Activated CD4-positive, alpha-beta T cell treated with anti-CD3 and anti-CD28 coated beads, Interleukin-2, amount 10 ng/mL, durations not matched to agents 7 days and 5 days (primary cell): Measurements from ENCODE around the gene FOXJ3. TPM values are rescaled to one million over a fixed set of nuclear protein-coding genes. Genes with fewer than 3 reads are reported as not detected.
A peak's percentile ranks its signal among the peaks of the same experiment; 100 is the strongest.

Experiments
- CTCF ChIA-PET: fragments of 350-600 bp; sonication (Branson Sonifier 250); formaldehyde crosslinking; loops from one replicate; lab custom pipeline; 2021; ENCODE audit warnings: antibody characterized with exemption; lab: Charles Lee
- POLR2A ChIA-PET: fragments of 350-600 bp; sonication (Branson Sonifier 250); formaldehyde crosslinking; loops from one replicate; lab custom pipeline; 2021; ENCODE audit warnings: antibody characterized with exemption; lab: Charles Lee
- DNase-seq: peaks from one replicate; pipeline ENCODE4 v3.0.0-alpha.2; 2020
- H3K27ac Mint-ChIP-seq: one replicate; pipeline ENCODE4 v1.8.0; 2021; ENCODE audit warnings: mild to moderate bottlenecking, moderate library complexity, mixed read lengths
- H3K27me3 Mint-ChIP-seq: one replicate; pipeline ENCODE4 v1.8.0; 2021; ENCODE audit warnings: mixed read lengths
- H3K36me3 Mint-ChIP-seq: one replicate; pipeline ENCODE4 v1.8.0; 2021; ENCODE audit warnings: low read depth, mixed read lengths
- H3K4me1 Mint-ChIP-seq: one replicate; pipeline ENCODE4 v1.8.0; 2021; ENCODE audit warnings: mixed read lengths
- H3K4me3 Mint-ChIP-seq: one replicate; pipeline ENCODE4 v1.8.0; 2021; ENCODE audit warnings: mild to moderate bottlenecking, moderate library complexity, mixed read lengths
- H3K9me3 Mint-ChIP-seq: one replicate; pipeline ENCODE4 v1.8.0; 2021; ENCODE audit warnings: mixed read lengths
- total RNA-seq, 2 experiments: library from RNA; stranded (reverse); gene quantifications; one replicate each; pipeline ENCODE4 v1.2.3, GENCODE V29; 2021

The FOXJ3 gene
- total RNA-seq, 2 experiments from 2014 or later: 46.5 to 56.0 TPM

DNA sequence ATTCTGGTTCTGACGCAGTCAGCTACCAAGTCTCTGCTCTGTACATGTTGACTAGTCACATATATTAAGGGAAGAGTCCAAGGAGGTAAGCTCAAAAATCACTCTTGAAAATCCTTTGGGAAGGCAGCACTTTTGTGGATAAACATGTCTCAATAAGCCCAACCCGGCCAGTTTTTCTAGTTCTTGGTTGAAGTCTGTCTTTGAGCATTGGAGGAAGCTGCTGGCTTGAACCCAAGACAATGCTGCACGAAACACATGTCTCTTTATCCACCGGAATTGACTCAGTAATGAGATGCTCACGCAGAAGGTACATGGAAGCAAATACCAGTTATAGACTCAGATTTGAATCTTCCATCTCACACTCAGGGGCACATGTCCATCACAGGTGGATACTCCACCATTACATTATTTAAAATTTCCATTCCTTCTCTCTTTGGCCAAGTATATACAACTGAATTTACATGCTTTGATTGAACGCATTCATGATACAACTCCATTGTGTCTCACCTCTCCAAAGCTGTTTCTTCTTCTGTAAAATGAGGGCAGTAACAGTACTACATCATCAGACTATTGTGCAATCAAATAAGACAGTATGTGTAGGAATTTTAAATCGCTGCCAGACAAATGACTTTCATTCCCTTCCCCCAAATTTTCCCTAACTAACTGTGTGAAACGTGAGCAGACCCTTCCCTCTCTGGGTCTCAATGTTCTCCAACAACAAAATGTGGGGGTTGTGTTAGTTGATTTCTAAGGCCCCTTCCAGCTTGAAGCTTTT lies 160.9 kb downstream of the FOXJ3 start:
- H3K27me3 Mint-ChIP-seq: no peaks in the 10 kb centered on the region
- H3K9me3 Mint-ChIP-seq: no peaks in the 10 kb centered on the region
- H3K4me1 Mint-ChIP-seq: no peaks in the 10 kb centered on the region
- H3K27ac Mint-ChIP-seq: no peak overlapping the region
- CTCF ChIA-PET: interaction anchor here (0.7 to 3.1 kb wide), 13 partner anchors 10 to 701 kb away, joined by 3 to 12 read pairs (median 4); partner anchors contain the start of genes C1orf50, GUCA2A, P3H1 and RIMKLA
- no peak overlapping the region for H3K4me3 Mint-ChIP-seq
- H3K36me3 Mint-ChIP-seq: peaks cover 2% of the 10 kb centered on the region
- DNase-seq: no peak
- POLR2A ChIA-PET: interaction anchor here (0.6 kb wide), 1 partner anchor 290 kb away, joined by 5 read pairs; no protein-coding TSS in a partner anchor

GRCh38 chr1:42173155-42173933 lies 161.7 kb downstream of the FOXJ3 start:
- Mint-ChIP-seq H3K27ac (no peak overlapping the region), H3K9me3 (no peaks in the 10 kb centered on the region), H3K27me3 (no peaks in the 10 kb centered on the region), H3K4me1 (no peaks in the 10 kb centered on the region), H3K36me3 (peaks cover 2% of the 10 kb centered on the region), H3K4me3 (no peak overlapping the region)
- ChIA-PET POLR2A (interaction anchor here (0.6 kb wide), 1 partner anchor 291 kb away, joined by 5 read pairs; no protein-coding TSS in a partner anchor), CTCF (interaction anchor here (0.6 to 3.1 kb wide), 14 partner anchors 9 to 700 kb away, joined by 3 to 12 read pairs (median 4); partner anchors contain the start of genes C1orf50, GUCA2A, P3H1 and RIMKLA)
- DNase-seq: peak; percentile 68

DNA sequence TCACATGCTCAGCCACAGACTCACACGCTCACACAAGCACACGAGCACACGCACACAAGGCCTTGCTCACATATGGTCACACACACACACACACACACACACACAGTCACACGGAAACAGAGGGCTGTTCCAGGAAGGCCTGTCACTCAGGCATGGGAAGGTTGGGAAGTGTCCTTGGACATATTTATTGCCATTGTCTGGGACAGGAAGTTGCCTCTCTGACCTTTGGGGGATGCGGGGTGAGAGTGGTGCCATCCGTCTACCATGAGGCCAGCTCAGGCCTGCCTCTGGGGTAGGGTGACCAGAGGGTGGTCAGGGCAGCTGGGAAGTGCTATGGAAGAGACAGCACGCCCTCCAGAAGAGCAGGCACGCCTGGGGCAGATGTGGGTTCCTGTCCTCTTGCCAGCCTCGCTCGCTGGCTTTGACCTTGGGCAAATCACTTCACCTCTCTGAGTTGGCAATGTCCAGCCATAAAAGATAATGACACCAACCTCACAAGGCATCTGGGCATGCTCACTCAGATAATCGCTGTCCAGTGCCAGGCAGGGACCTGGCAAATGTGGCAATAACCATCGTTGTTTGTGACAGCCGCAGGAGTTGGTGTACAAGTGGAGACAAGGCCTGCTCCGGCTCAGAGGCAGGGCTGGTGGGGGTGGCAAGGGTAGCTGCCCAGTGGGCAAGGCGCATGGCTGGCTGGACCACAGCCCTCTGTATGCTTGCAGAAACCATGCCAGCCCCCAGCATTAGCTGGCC lies 162.5 kb downstream of the FOXJ3 start:
- POLR2A ChIA-PET: no interaction called here
- no peak for DNase-seq
- Mint-ChIP-seq H3K27ac (no peak overlapping the region), H3K4me1 (no peaks in the 10 kb centered on the region), H3K9me3 (no peaks in the 10 kb centered on the region), H3K36me3 (peaks cover 2% of the 10 kb centered on the region), H3K4me3 (no peak overlapping the region), H3K27me3 (no peaks in the 10 kb centered on the region)
- CTCF ChIA-PET: interaction anchor here (0.6 to 3.1 kb wide), 9 partner anchors 8 to 594 kb away, joined by 3 to 12 read pairs (median 3); partner anchors contain the start of genes C1orf50, GUCA2A, P3H1 and RIMKLA

GRCh38 chr1:42171679-42172266 lies 163.3 kb downstream of the FOXJ3 start:
- POLR2A ChIA-PET: no interaction called here
- Mint-ChIP-seq H3K27ac (no peak overlapping the region), H3K4me3 (no peak overlapping the region), H3K9me3 (no peaks in the 10 kb centered on the region), H3K4me1 (no peaks in the 10 kb centered on the region), H3K36me3 (peaks cover 1% of the 10 kb centered on the region), H3K27me3 (no peaks in the 10 kb centered on the region)
- CTCF ChIA-PET: interaction anchor here (0.9 to 3.1 kb wide), 2 partner anchors 10 to 16 kb away, joined by 3 to 12 read pairs; no protein-coding TSS in a partner anchor
- DNase-seq: no peak

GRCh38 chr1:42170779-42171621 lies 164.0 kb downstream of the FOXJ3 start:
- Mint-ChIP-seq H3K4me1 (no peaks in the 10 kb centered on the region), H3K27ac (no peak overlapping the region), H3K36me3 (no peaks in the 10 kb centered on the region), H3K27me3 (no peaks in the 10 kb centered on the region), H3K9me3 (peaks cover 3% of the 10 kb centered on the region), H3K4me3 (no peak overlapping the region)
- ChIA-PET POLR2A (no interaction called here), CTCF (interaction anchor here (1.1 kb wide), 1 partner anchor 88 kb away, joined by 3 read pairs; no protein-coding TSS in a partner anchor)
- no peak for DNase-seq

DNA sequence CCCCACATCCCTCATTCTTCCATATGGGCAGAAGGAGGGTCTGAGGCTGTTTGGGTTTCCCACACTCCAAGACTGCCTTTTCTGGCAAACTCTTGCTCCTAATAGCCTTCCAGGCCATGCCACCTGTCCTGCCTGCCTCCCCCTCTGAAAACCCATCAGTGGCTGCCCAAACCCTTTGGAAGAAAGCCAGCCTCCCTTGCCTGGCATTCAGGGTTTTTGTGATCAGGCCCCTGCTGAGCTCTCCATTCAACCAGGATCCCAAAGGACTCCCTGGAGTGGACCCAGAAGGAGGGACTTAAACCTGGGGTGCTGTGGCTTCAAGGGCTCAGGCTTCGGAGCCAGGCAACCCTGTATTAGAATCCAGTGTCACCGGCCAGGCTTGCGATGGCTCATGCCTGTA lies 166.3 kb downstream of the FOXJ3 start:
- peaks cover 3% of the 10 kb centered on the region for H3K9me3 Mint-ChIP-seq
- ChIA-PET CTCF (no interaction called here), POLR2A (no interaction called here)
- H3K27me3 Mint-ChIP-seq: no peaks in the 10 kb centered on the region
- no peak for DNase-seq
- no peaks in the 10 kb centered on the region for H3K4me1 Mint-ChIP-seq
- no peak overlapping the region for H3K27ac Mint-ChIP-seq
- H3K36me3 Mint-ChIP-seq: no peaks in the 10 kb centered on the region
- H3K4me3 Mint-ChIP-seq: no peak overlapping the region

- ChIA-PET POLR2A (interaction anchor here (0.6 kb wide), 1 partner anchor 139 kb away, joined by 5 read pairs; no protein-coding TSS in a partner anchor), CTCF (interaction anchor here (0.5 to 0.6 kb wide), 2 partner anchors 36 to 143 kb away, joined by 3 read pairs; no protein-coding TSS in a partner anchor)
- Mint-ChIP-seq H3K4me3 (no peak overlapping the region), H3K36me3 (no peaks in the 10 kb centered on the region), H3K4me1 (no peaks in the 10 kb centered on the region), H3K27ac (no peak overlapping the region), H3K27me3 (no peaks in the 10 kb centered on the region), H3K9me3 (peaks cover 3% of the 10 kb centered on the region)
- DNase-seq: no peak
Observed at GRCh38 chr1:42168391-42168670, 166.7 kb downstream of the FOXJ3 start.

GRCh38 chr1:42167611-42168390 lies 167.2 kb downstream of the FOXJ3 start:
- ChIA-PET CTCF (interaction anchor here (0.5 to 0.6 kb wide), 2 partner anchors 35 to 143 kb away, joined by 3 read pairs; no protein-coding TSS in a partner anchor), POLR2A (interaction anchor here (0.6 kb wide), 1 partner anchor 138 kb away, joined by 5 read pairs; no protein-coding TSS in a partner anchor)
- H3K27ac Mint-ChIP-seq: no peak overlapping the region
- H3K27me3 Mint-ChIP-seq: no peaks in the 10 kb centered on the region
- H3K36me3 Mint-ChIP-seq: no peaks in the 10 kb centered on the region
- H3K4me1 Mint-ChIP-seq: no peaks in the 10 kb centered on the region
- H3K4me3 Mint-ChIP-seq: no peak overlapping the region
- H3K9me3 Mint-ChIP-seq: peaks cover 3% of the 10 kb centered on the region
- no peak for DNase-seq

- CTCF ChIA-PET: interaction anchor here (1.9 kb wide), 1 partner anchor 8 kb away, joined by 6 read pairs; no protein-coding TSS in a partner anchor
- Mint-ChIP-seq H3K4me1 (no peaks in the 10 kb centered on the region), H3K27me3 (peaks cover 10% of the 10 kb centered on the region), H3K27ac (no peak overlapping the region), H3K36me3 (peaks cover 5% of the 10 kb centered on the region), H3K9me3 (peaks cover 10% of the 10 kb centered on the region), H3K4me3 (no peak overlapping the region)
- POLR2A ChIA-PET: no interaction called here
- no peak for DNase-seq
Observed at GRCh38 chr1:42165511-42166210, 169.4 kb downstream of the FOXJ3 start.
